IMR-90 (cell line): ENCODE results near the gene KCNK6. TPM values are rescaled to one million over a fixed set of nuclear protein-coding genes. Genes with fewer than 3 reads are reported as not detected.
A peak's percentile ranks its signal among the peaks of the same experiment; 100 is the strongest.

Source experiments
- ATAC-seq: fragments of 200-7000 bp; cut with Tn5 transposase; 2 replicates; pipeline ENCODE4 v1.9.1; 2020; ENCODE audit warnings: low read depth, mild to moderate bottlenecking, moderate library complexity
- BruUV-seq: library from RNA; stranded (reverse); fragments of 400-500 nt; replicated peaks from 2 replicates; lab custom pipeline; 2021; lab: Mats Ljungman, UMichigan
- CTCF ChIA-PET: fragments of 300-600 bp; formaldehyde crosslinking; extraction: SDS; loops from one replicate; lab custom pipeline; 2021; ENCODE audit warnings: antibody characterized with exemption; lab: Yijun Ruan, JAX
- POLR2A ChIA-PET: fragments of 300-600 bp; sonication (Branson Sonifier 250); formaldehyde crosslinking; loops from one replicate; lab custom pipeline; 2022; ENCODE audit warnings: antibody characterized with exemption; ENCODE audit not compliant: unreplicated experiment; lab: Charles Lee
- DNase-seq: peaks from one replicate; pipeline ENCODE4 v3.0.0; 2013
- H2AFZ ChIP-seq: replicated peaks from 2 replicates; pipeline ENCODE3; 2013; ENCODE audit warnings: low read length, mild to moderate bottlenecking; ENCODE audit not compliant: poor library complexity
- H2AK5ac ChIP-seq: 2 replicates; pipeline ENCODE4 v1.6.1; 2013; ENCODE audit warnings: low read depth, low read length, inconsistent platforms
- H2AK9ac ChIP-seq: replicated peaks from 2 replicates; pipeline ENCODE3; 2013; ENCODE audit warnings: mild to moderate bottlenecking, low read depth, low read length, moderate library complexity; ENCODE audit not compliant: poor library complexity
- H2BK120ac ChIP-seq: 2 replicates; pipeline ENCODE4 v1.6.1; 2013; ENCODE audit warnings: low read depth, low read length, inconsistent platforms
- H2BK15ac ChIP-seq: 3 replicates; pipeline ENCODE4 v1.6.1; 2013; ENCODE audit warnings: low read depth, low read length, inconsistent platforms
- H2BK20ac ChIP-seq: 2 replicates; pipeline ENCODE4 v1.6.1; 2013; ENCODE audit warnings: low read depth, mild to moderate bottlenecking, inconsistent platforms, low read length, moderate library complexity
- H2BK5ac ChIP-seq: 2 replicates; pipeline ENCODE4 v1.6.1; 2013; ENCODE audit warnings: mild to moderate bottlenecking, low read depth, low read length, inconsistent platforms; ENCODE audit not compliant: poor library complexity, severe bottlenecking
- H3K14ac ChIP-seq: replicated peaks from 2 replicates; pipeline ENCODE4 v1.6.1; 2013; ENCODE audit warnings: low read depth, low read length, inconsistent platforms
- H3K18ac ChIP-seq: 2 replicates; pipeline ENCODE4 v1.6.1; 2013; ENCODE audit warnings: low read depth, low read length, control low read depth
- H3K23ac ChIP-seq: 2 replicates; pipeline ENCODE4 v1.6.1; 2013; ENCODE audit warnings: low read depth, low read length, inconsistent platforms
- H3K27ac ChIP-seq: 2 replicates; pipeline ENCODE4 v1.5.1; 2013; ENCODE audit warnings: mild to moderate bottlenecking, control low read depth, low read length; ENCODE audit not compliant: insufficient read depth
- H3K27me3 ChIP-seq: 2 replicates; pipeline ENCODE4 v1.6.1; 2013; ENCODE audit warnings: low read length; ENCODE audit not compliant: control insufficient read depth, insufficient read depth
- H3K36me3 ChIP-seq: 2 replicates; pipeline ENCODE4 v1.6.1; 2013; ENCODE audit warnings: low read length, mixed read lengths; ENCODE audit not compliant: control insufficient read depth, insufficient read depth
- H3K4ac ChIP-seq: 2 replicates; pipeline ENCODE4 v1.6.1; 2013; ENCODE audit warnings: low read depth, low read length, inconsistent platforms
- H3K4me1 ChIP-seq: 2 replicates; pipeline ENCODE4 v1.6.1; 2013; ENCODE audit warnings: low read length, mixed read lengths; ENCODE audit not compliant: control insufficient read depth, insufficient read depth
- H3K4me2 ChIP-seq: 2 replicates; pipeline ENCODE4 v1.6.1; 2013; ENCODE audit warnings: low read depth, mild to moderate bottlenecking, control low read depth, low read length, moderate library complexity
- H3K4me3 ChIP-seq: 2 replicates; pipeline ENCODE4 v1.5.1; 2013; ENCODE audit warnings: low read depth, mild to moderate bottlenecking, control low read depth, low read length, moderate library complexity; ENCODE audit not compliant: insufficient read depth
- H3K56ac ChIP-seq: 2 replicates; pipeline ENCODE4 v1.6.1; 2013; ENCODE audit warnings: low read length, inconsistent platforms; ENCODE audit not compliant: insufficient read depth; ENCODE audit errors: extremely low read depth
- H3K79me1 ChIP-seq, 2 experiments: 2 replicates each; pipeline ENCODE4 v1.6.1; 2013; ENCODE audit warnings: low read length in 2 of 2, inconsistent platforms in 1 of 2, low read depth in 1 of 2
- H3K9ac ChIP-seq: 2 replicates; pipeline ENCODE4 v1.6.1; 2013; ENCODE audit warnings: low read depth, low read length, control low read depth
- H3K9me1 ChIP-seq: 2 replicates; pipeline ENCODE4 v1.6.1; 2013; ENCODE audit warnings: low read length, inconsistent platforms; ENCODE audit not compliant: insufficient read depth
- H3K9me3 ChIP-seq: 2 replicates; pipeline ENCODE4 v1.6.1; 2013; ENCODE audit warnings: low read length; ENCODE audit not compliant: control insufficient read depth, insufficient read depth
- H4K20me1 ChIP-seq: 2 replicates; pipeline ENCODE4 v1.6.1; 2013; ENCODE audit warnings: low read length, inconsistent platforms; ENCODE audit not compliant: insufficient read depth
- H4K5ac ChIP-seq: 2 replicates; pipeline ENCODE4 v1.6.1; 2013; ENCODE audit warnings: mild to moderate bottlenecking, low read depth, low read length, control low read depth
- H4K8ac ChIP-seq, 2 experiments: 2 replicates each; pipeline ENCODE4 v1.6.1; 2013; ENCODE audit warnings: low read depth in 2 of 2, low read length in 2 of 2, control low read depth in 1 of 2, inconsistent platforms in 1 of 2
- H4K91ac ChIP-seq: 2 replicates; pipeline ENCODE4 v1.6.1; 2013; ENCODE audit warnings: low read depth, low read length, inconsistent platforms; ENCODE audit not compliant: insufficient read depth
- MAFK ChIP-seq: IDR thresholded peaks from 2 replicates; pipeline ENCODE4 v1.6.1; 2012; ENCODE audit warnings: low read depth, low read length, improper control_type of control experiment
- RFX5 ChIP-seq: IDR thresholded peaks from 2 replicates; pipeline ENCODE4 v1.8.0; 2012; ENCODE audit warnings: low read depth, mild to moderate bottlenecking, low read length, moderate library complexity
- WGBS, 2 experiments: methylation state at CpG; one replicate each; pipeline versions ENCODE4 v1.1.5 to v1.1.7; 2013; ENCODE audit warnings: missing lambda C conversion rate in 2 of 2; ENCODE audit not compliant: insufficient read length in 1 of 2; ENCODE audit errors: extremely low coverage in 2 of 2; 5-methylcytosine and 5-hydroxymethylcytosine counted together
- dilution Hi-C: fragments of 300-500 bp; cut with HindIII; formaldehyde crosslinking; loops from one replicate; pipeline ENCODE4 v1.14.3; 2018; ENCODE audit warnings: low sequenced_read_pairs; ENCODE audit not compliant: unreplicated experiment
- in situ Hi-C: fragments of 300-500 bp; cut with MboI; formaldehyde crosslinking; loops from 3 replicates; pipeline ENCODE4 v1.14.3; 2019; ENCODE audit warnings: low sequenced_read_pairs, inconsistent platforms, mixed read lengths
- intact Hi-C: fragments of 100-400 bp; cut with micrococcal nuclease; formaldehyde crosslinking; loops from 2 replicates; pipeline ENCODE4 v1.10.0; 2022
- polyA plus RNA-seq, 3 experiments: library from polyadenylated mRNA; depleted of rRNA; stranded (reverse); fragments of >200 nt; gene quantifications; 2 replicates each; pipeline ENCODE4 v1.2.3, GENCODE V29; 2012; ENCODE audit warnings: low replicate concordance in 1 of 3
- total RNA-seq: library from RNA; depleted of rRNA; stranded (reverse); fragments of >200 nt; gene quantifications from 2 replicates; pipeline ENCODE4 v1.2.3, GENCODE V29; 2012

KCNK6 gene
- total and polyA plus RNA-seq, 2 of the 4 experiments (the other 2 are of a cell fraction), result 2.7 to 4.5 TPM

DNA sequence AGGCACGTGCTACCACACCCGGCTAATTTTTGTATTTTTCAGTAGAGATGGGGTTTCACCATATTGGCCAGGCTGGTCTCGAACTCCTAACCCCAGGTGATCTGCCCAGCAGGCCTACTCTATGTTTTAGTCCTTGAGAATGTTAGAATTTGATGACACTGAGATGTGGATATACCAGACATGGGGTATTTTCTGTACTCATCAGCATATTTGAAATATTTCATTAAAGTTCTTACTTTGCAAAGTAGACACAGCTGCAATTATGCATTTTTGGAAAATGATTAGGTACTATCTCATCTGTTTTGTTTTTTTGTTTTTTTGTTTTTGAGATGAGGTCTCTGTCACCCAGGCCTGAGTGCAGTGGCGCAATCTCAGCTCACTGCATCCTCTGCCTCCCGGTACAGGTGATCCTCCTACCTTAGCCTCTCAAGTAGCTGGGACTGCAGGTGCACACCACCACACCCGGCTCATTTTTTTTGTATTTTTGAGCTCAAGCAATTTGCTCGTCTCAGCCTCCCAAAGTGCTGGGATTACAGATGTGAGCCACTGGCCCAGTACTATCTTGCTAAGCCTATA lies 42.6 kb upstream of the KCNK6 start:
- BruUV-seq, result no TSS peak
- no peak overlapping the region for H3K4me3 ChIP-seq
- peak overlapping the region; percentile 74 for H4K5ac ChIP-seq
- no peak for ATAC-seq
- H2AK9ac ChIP-seq, result no peak overlapping the region
- H3K27me3 ChIP-seq, result no peaks in the 10 kb centered on the region
- peak overlapping the region; percentile 76 for H2BK120ac ChIP-seq
- no peaks in the 10 kb centered on the region for H4K20me1 ChIP-seq
- no peak overlapping the region for H2BK15ac ChIP-seq
- H2BK20ac ChIP-seq, result 0 out of 2 replicates have a peak overlapping the region, but pooled peaks have one; percentile 26
- peak overlapping the region; percentile 4; the same call in 1 of the 2 replicates for H3K4ac ChIP-seq
- CTCF ChIA-PET, result no interaction called here
- H3K9me1 ChIP-seq, result peaks cover 5% of the 10 kb centered on the region; the same call in 1 of the 2 replicates
- H3K56ac ChIP-seq, result no peak overlapping the region; the same call in 1 of the 2 replicates
- peak overlapping the region; percentile 65 for H3K18ac ChIP-seq
- no peak overlapping the region; the same call in 1 of the 2 replicates for H3K23ac ChIP-seq
- no peaks in the 10 kb centered on the region for H3K9me3 ChIP-seq
- POLR2A ChIA-PET, result no interaction called here
- H2AK5ac ChIP-seq, result no peak overlapping the region
- peak overlapping the region; percentile 64 for H3K4me2 ChIP-seq
- peak overlapping the region; percentile 51 for H4K91ac ChIP-seq
- H3K27ac ChIP-seq, result peak overlapping the region; percentile 92; the same call in 1 of the 2 replicates
- no peak overlapping the region for H2AFZ ChIP-seq
- H3K14ac ChIP-seq, result peak overlapping the region; percentile 49; the same call in 1 of the 2 replicates
- peak overlapping the region; percentile 55 for H2BK5ac ChIP-seq
- peaks cover 13% of the 10 kb centered on the region for H3K4me1 ChIP-seq
- no peak for TF ChIP-seq RFX5
- peak; percentile 70 for TF ChIP-seq MAFK
- 97% methylated on average over 4 of the region's 7 CpGs; no CpG with 5 or more reads in 1 of the 2 experiments for WGBS, 2 experiments
- intact Hi-C loops, result no loop called here
- H3K79me1 ChIP-seq, result no peaks in the 10 kb centered on the region
- dilution Hi-C loops, result no loop called here
- DNase-seq, result no peak
- no peaks in the 10 kb centered on the region for H3K36me3 ChIP-seq
- peak overlapping the region; percentile 56 for H3K9ac ChIP-seq
- in situ Hi-C loops, result no loop called here
- H4K8ac ChIP-seq, result peak overlapping the region in 1 of 2 experiments; percentile 49; a peak in 2 of 4 replicates
